Prostate gland (tissue), 2 donors: ENCODE data around the gene TEAD4. TPM values are rescaled to one million over a fixed set of nuclear protein-coding genes. Genes with fewer than 3 reads are reported as not detected.
A peak's percentile ranks its signal among the peaks of the same experiment; 100 is the strongest.

Experiments
- DNase-seq: peaks from one replicate; pipeline ENCODE4 v3.0.0-alpha.2; 2019; ENCODE audit warnings: low spot score
- H3K27ac ChIP-seq, 2 donors: fragments of 200-600 bp; sonication (generic); 2 replicates each; pipeline ENCODE4 v1.5.1; 2017 to 2019
- H3K27me3 ChIP-seq: fragments of 200-600 bp; sonication (generic); replicated peaks from 2 replicates; pipeline ENCODE4 v1.5.1; 2019; ENCODE audit not compliant: insufficient read depth
- H3K36me3 ChIP-seq, 2 donors: fragments of 200-600 bp; sonication (generic); 1 replicate in 1 of 2; 2 replicates in 1 of 2; pipeline versions ENCODE4 v1.5.1 to v1.8.1; 2017 to 2019
- H3K4me1 ChIP-seq: fragments of 200-600 bp; sonication (generic); replicated peaks from 2 replicates; pipeline ENCODE4 v1.5.1; 2019
- H3K4me3 ChIP-seq, 2 donors: fragments of 200-600 bp; sonication (generic); 2 replicates each; pipeline ENCODE4 v1.5.1; 2017 to 2019
- H3K9me3 ChIP-seq: fragments of 200-600 bp; sonication (generic); 2 replicates; pipeline ENCODE4 v1.5.1; 2017
- POLR2A ChIP-seq: fragments of 450-650 bp; IDR thresholded peaks from one replicate; pipeline ENCODE4 v1.6.1; 2016; ENCODE audit warnings: antibody characterized with exemption, mild to moderate bottlenecking
- POLR2AphosphoS5 ChIP-seq: sonication (generic); formaldehyde crosslinking; IDR thresholded peaks from one replicate; pipeline ENCODE4 v1.6.1; 2017; ENCODE audit warnings: antibody characterized with exemption
- WGBS: methylation state at CpG from one replicate; pipeline ENCODE4 v1.1.5; 2018; 5-methylcytosine and 5-hydroxymethylcytosine counted together
- intact Hi-C: fragments of 100-400 bp; cut with DNase I; formaldehyde crosslinking; loops from one replicate; pipeline ENCODE4 v1.14.2; 2022
- total RNA-seq, 2 donors: library from RNA; depleted of rRNA; stranded (reverse); fragments of >200 nt; gene quantifications; one replicate each; pipeline ENCODE4 v1.1.0, GENCODE V29; 2016
- TF ChIP-seq, protein P1 (sequence below), 4 experiments: fragments of 200-600 bp in 2 of 4; fragments of 450-650 bp in 2 of 4; sonication (generic) in 2 of 4; IDR thresholded peaks; 1 replicate in 3 of 4; 2 replicates in 1 of 4; pipeline ENCODE4 v1.5.1; 2016 to 2019; ENCODE audit warnings: antibody characterized with exemption in 4 of 4, mild to moderate bottlenecking in 2 of 4, moderate library complexity in 2 of 4

The TEAD4 gene
- total RNA-seq: 10 to 100 TPM in 1 of 2 donors, 1 to 10 TPM in 1; 9.9 to 20.9 TPM

DNA sequence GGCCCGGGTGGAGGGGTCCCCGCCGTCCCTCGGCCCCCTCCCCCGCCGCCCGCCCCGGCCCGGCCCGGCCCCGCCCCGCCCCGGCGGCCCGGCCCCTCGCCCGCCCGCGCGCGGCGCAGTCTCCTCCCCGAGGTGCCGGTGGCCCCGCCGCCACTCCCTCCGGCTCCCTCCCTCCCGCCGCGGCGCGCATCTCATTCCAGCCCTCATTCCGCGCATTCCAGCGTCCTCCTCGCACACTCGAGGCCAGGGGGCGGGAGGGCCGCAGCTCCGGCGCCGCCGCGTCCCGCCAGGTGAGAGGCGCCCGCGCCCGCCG, at the start of gene TEAD4:
TSS of gene TEAD4 (plus strand) at position 206 of the 313 bp plus-strand sequence.
- peak; percentile 60 for DNase-seq
- intact Hi-C loops: no loop called here

GRCh38 chr12:2912216-2912575, 47.0 kb upstream of the TEAD4 start:
- intact Hi-C loops: no loop called here
- Histone ChIP-seq H3K4me1 (no peaks in the 10 kb centered on the region), H3K9me3 (no peaks in the 10 kb centered on the region), H3K27ac (no peak overlapping the region), H3K4me3 (no peak overlapping the region), H3K36me3 (no peaks in the 10 kb centered on the region), H3K27me3 (no peaks in the 10 kb centered on the region)
- 96% methylated on average over 3 of the region's 3 CpGs for WGBS
- TF ChIP-seq POLR2AphosphoS5 (no peak), POLR2A (no peak)
- TF ChIP-seq, protein P1, sequence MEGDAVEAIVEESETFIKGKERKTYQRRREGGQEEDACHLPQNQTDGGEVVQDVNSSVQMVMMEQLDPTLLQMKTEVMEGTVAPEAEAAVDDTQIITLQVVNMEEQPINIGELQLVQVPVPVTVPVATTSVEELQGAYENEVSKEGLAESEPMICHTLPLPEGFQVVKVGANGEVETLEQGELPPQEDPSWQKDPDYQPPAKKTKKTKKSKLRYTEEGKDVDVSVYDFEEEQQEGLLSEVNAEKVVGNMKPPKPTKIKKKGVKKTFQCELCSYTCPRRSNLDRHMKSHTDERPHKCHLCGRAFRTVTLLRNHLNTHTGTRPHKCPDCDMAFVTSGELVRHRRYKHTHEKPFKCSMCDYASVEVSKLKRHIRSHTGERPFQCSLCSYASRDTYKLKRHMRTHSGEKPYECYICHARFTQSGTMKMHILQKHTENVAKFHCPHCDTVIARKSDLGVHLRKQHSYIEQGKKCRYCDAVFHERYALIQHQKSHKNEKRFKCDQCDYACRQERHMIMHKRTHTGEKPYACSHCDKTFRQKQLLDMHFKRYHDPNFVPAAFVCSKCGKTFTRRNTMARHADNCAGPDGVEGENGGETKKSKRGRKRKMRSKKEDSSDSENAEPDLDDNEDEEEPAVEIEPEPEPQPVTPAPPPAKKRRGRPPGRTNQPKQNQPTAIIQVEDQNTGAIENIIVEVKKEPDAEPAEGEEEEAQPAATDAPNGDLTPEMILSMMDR (IDR thresholded peaks at IDR 0.05): no peak
- DNase-seq: no peak

More for the DNA sequence above, at the start of gene TEAD4:
- Histone ChIP-seq H3K4me1 (no peaks in the 10 kb centered on the region), H3K36me3 (no peaks in the 10 kb centered on the region), H3K9me3 (no peaks in the 10 kb centered on the region), H3K4me3 (peak within 1 kb of the TSS; percentile 45 to 67), H3K27me3 (no peaks in the 10 kb centered on the region), H3K27ac (peak within 1 kb of the TSS; percentile 75 to 84)
- TF ChIP-seq POLR2AphosphoS5: no peak
- TF ChIP-seq POLR2A: no peak
- TF ChIP-seq, protein P1 (IDR thresholded peaks at IDR 0.05): no peak
- WGBS: 1% methylated on average over 26 of the region's 50 CpGs

DNA sequence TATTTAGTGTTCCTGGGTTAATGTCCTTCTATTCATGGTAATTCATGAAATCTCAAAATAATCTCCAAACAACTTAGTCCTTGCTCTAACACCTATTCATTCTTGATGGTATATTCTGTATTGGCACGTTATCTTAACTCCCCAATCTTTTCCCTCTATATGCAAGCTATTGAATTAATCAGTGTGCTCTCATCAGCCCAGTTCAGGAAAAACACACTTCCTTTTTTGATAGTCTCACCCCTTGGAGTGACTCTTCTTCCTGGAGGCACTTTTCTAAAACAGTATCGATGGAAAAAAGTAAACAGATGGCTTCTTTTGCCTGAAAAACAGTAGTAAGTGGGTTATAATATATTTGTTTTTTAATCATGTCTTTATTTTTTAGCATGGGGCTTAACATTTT, 39.9 kb upstream of the TEAD4 start:
- no peak for DNase-seq
- intact Hi-C loops: no loop called here
- TF ChIP-seq POLR2A: no peak
- TF ChIP-seq, protein P1 (IDR thresholded peaks at IDR 0.05): no peak
- no peak for TF ChIP-seq POLR2AphosphoS5
- Histone ChIP-seq H3K36me3 (peaks cover 0 to 5% of the 10 kb centered on the region in 2 donors), H3K9me3 (no peaks in the 10 kb centered on the region), H3K27ac (no peak overlapping the region), H3K4me3 (no peak overlapping the region), H3K27me3 (no peaks in the 10 kb centered on the region), H3K4me1 (no peaks in the 10 kb centered on the region)
- 85% methylated on average over 2 of the region's 2 CpGs for WGBS

GRCh38 chr12:2922329-2922728, 36.9 kb upstream of the TEAD4 start:
- no peaks in the 10 kb centered on the region for H3K9me3 ChIP-seq
- H3K4me1 ChIP-seq: no peaks in the 10 kb centered on the region
- no peaks in the 10 kb centered on the region for H3K27me3 ChIP-seq
- intact Hi-C loops: no loop called here
- no peak overlapping the region for H3K27ac ChIP-seq
- TF ChIP-seq POLR2AphosphoS5: no peak
- TF ChIP-seq, protein P1 (IDR thresholded peaks at IDR 0.05): no peak
- no peak for TF ChIP-seq POLR2A
- WGBS: 92% methylated on average over 2 of the region's 2 CpGs
- DNase-seq: no peak
- no peak overlapping the region for H3K4me3 ChIP-seq
- H3K36me3 ChIP-seq: peaks cover 0 to 5% of the 10 kb centered on the region in 2 donors

GRCh38 chr12:2923057-2923456, 36.1 kb upstream of the TEAD4 start:
- WGBS: 98% methylated on average over 9 of the region's 9 CpGs
- H3K27ac ChIP-seq: no peak overlapping the region

More at GRCh38 chr12:2923057-2923456, 36.1 kb upstream of the TEAD4 start:
- Histone ChIP-seq H3K27me3 (no peaks in the 10 kb centered on the region), H3K9me3 (no peaks in the 10 kb centered on the region), H3K36me3 (peaks cover 0 to 5% of the 10 kb centered on the region in 2 donors), H3K4me3 (no peak overlapping the region), H3K4me1 (no peaks in the 10 kb centered on the region)
- no peak for DNase-seq
- intact Hi-C loops: no loop called here
- no peak for TF ChIP-seq POLR2A
- TF ChIP-seq, protein P1 (IDR thresholded peaks at IDR 0.05): no peak
- TF ChIP-seq POLR2AphosphoS5: no peak
